B cell (primary cell): ENCODE data around the gene ORAI1.
"Not testable (repeated sequence)": the region's sequence is repeated elsewhere in the genome, so short reads cannot be mapped to it uniquely, and the experiment has no call there.

Experiments
- CTCF ChIP-seq: fragments of 200-600 bp; IDR thresholded peaks from one replicate; pipeline ENCODE4 v1.8.0; 2022; ENCODE audit warnings: antibody characterized with exemption, mild to moderate bottlenecking
- EZH2 ChIP-seq: IDR thresholded peaks from 2 replicates; pipeline ENCODE4 v1.6.1; 2012; ENCODE audit warnings: borderline replicate concordance, low read depth, mild to moderate bottlenecking, moderate library complexity, low read length; ENCODE audit not compliant: insufficient read depth, poor library complexity, severe bottlenecking

GRCh38 chr12:121661353-121662105 is 35.2 kb downstream of the ORAI1 start:
- TF ChIP-seq CTCF, EZH2: not testable (repeated sequence)
